NCI-H187 (cell line): ENCODE data around the gene CFAP70.
"Not testable (repeated sequence)": the region's sequence is repeated elsewhere in the genome, so short reads cannot be mapped to it uniquely, and the experiment has no call there.

ENCODE experiments used
- DNase-seq, 2 experiments: peaks; one replicate each; lab custom pipeline; 2025; lab: John Stamatoyannopoulos, UW

CFAP70 gene

GRCh38 chr10:73339436-73339835, 19.2 kb downstream of the CFAP70 start:
- DNase-seq: no peak

DNA sequence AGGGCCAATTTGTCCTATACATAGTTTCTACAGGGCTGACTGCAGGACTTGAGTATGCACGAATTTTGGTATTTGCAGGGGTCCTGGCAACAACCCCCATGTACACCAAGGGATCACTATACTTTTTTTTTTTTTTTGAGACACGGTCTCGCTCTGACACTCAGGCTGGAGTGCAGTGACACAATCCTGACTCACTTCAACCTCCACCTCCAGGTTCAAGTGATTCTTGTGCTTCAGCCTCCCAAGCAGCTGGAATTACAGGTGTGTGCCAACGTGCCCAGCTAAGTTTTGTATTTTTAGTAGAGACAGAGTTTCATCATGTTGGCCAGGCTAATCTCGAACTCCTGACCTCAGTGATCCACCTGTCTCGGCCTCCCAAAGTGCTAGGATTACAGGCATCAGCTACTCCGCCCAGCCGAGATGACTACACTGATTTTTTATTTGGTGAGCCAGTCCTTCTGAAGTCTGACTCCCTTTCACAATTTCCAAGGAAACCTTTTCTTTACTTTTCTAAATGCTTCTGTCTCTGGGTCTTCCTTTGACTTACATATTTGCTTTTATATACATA, 19.8 kb downstream of the CFAP70 start:
- no peak for DNase-seq

DNA sequence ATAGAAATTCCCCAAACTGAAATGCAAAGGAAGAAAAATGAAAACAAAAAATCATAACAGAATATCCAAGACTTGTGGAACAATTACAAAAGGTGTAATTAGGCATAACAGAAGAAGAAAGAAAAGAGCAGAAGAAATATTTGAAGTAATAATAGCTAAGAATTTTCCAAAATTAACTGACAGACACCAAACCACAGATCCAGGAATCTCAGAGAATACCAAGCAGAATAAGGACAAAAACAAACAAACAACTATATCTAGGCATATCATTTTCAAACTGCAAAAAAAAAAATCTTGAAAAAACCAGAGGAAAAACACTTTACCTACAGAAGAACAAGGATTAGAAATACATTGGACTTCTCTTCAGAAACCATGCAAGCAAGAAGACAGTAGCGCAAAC, 25.5 kb downstream of the CFAP70 start:
- no peak for DNase-seq

DNA sequence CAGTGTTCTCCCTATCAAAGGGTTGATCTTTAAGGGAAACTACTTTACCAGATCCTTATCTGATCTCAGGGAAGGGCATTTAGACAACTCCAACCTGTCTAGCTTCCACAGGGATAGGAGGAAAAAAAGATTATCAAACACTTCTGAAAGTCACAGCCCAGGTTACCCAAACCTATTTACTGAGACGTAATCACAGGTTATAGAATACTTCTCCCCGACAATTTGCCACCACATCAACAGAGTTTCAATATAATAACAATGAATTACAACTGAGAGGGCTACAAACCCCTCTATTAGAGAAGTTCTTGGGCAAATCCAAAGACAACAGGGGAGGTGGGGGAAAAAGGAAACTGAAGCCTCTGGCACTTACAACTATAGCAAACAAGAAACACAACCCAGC, 26.3 kb downstream of the CFAP70 start:
- no peak for DNase-seq

GRCh38 chr10:73328523-73328922, 30.1 kb downstream of the CFAP70 start:
- not testable (repeated sequence) for DNase-seq

- not testable (repeated sequence) for DNase-seq
Observed at GRCh38 chr10:73325290-73325689, 33.4 kb downstream of the CFAP70 start.

GRCh38 chr10:73323582-73323981, 35.1 kb downstream of the CFAP70 start:
- not testable (repeated sequence) for DNase-seq

DNA sequence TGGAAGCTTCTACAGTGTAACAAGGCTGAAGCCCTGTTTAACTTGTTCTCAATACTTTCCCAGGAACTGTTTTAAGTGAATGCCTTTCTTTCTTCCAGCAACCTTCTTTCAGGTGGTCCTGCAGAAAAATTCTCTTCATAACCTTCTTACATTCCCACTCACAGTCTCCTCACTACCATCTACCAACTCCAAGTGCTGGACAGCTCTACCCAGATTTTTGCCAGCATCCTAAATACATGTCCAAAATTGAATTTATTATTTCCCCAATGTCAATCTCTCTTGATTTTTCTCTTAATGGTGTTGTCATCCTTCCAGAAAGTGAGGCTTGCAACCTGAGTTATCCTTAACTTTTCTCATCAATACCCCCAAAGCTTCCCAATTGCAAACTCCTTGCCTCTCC, 48.2 kb downstream of the CFAP70 start:
- no peak for DNase-seq

DNA sequence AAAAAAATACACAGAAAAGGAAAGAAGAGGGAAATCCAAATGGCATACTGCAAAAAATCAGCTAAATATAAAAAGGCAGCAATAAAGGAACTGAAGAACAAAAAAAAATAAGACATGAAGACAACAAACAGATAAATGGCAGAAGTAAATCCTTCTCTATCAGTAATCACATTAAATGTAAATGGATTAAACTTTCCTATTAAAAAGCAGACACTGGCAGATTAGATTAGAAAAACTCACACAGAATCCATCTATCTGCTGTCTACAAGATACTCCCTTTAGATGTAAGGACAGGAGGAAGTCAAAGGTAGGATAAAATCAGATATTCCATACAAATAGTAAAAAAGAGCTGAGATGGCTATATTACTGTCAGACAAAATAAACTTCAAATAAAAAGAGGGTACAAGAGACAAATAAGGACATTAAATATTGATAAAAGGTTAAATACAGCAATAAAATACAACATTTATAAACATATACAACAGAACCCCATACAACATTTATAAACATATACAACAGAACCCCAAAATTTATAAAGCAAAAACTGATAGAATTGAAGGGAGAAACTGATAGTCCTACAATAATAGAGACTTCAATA, 51.4 kb downstream of the CFAP70 start:
- DNase-seq: no peak

GRCh38 chr10:73306171-73306708, 52.4 kb downstream of the CFAP70 start:
- DNase-seq: no peak

GRCh38 chr10:73296946-73297345, 61.7 kb downstream of the CFAP70 start:
- no peak for DNase-seq

GRCh38 chr10:73293461-73293860, 65.2 kb downstream of the CFAP70 start:
- no peak for DNase-seq

- no peak for DNase-seq
Observed at GRCh38 chr10:73289958-73290357, 68.7 kb downstream of the CFAP70 start.

- no peak for DNase-seq
Observed at GRCh38 chr10:73287441-73287840, 71.2 kb downstream of the CFAP70 start.

- DNase-seq: no peak
Observed at GRCh38 chr10:73281097-73281496, 77.6 kb downstream of the CFAP70 start.

- DNase-seq: no peak
Observed at GRCh38 chr10:73264423-73264822, 94.2 kb downstream of the CFAP70 start.

- no peak for DNase-seq
Observed at GRCh38 chr10:73263693-73264347, 94.8 kb downstream of the CFAP70 start.

DNA sequence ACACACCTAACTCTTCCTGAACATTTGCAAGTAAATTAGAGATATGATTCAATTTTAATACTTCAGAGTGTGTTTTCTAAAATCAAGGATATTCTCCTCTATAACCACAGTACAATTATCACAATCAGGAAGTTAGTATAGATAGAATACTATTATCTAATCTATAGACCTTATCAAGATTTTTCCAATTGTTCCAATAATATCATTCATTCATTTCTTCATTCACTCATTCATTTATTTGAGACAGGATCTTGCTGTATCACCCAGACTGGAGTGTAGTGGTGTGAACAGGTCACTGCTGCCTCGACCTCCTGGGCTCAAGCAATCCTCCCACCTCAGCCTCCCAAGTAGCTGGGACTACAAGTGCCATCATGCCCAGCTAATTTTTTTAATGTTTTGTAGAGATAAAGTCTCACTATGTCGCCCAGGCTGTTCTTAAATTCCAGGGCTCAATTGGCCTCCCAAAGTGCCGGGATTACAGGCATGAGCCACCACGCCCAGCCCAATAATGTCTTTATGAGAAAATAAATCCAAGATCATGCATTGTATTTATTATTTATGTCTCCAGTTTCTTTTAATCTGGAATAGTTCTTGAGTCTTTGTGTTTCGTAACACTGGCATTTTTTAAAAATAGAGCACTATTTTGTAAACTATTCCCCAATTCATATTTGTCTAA, 95.6 kb downstream of the CFAP70 start:
- DNase-seq: no peak

- no peak for DNase-seq
Observed at GRCh38 chr10:73262105-73262730, 96.4 kb downstream of the CFAP70 start.

- no peak for DNase-seq
Observed at GRCh38 chr10:73261362-73261995, 97.2 kb downstream of the CFAP70 start.

DNA sequence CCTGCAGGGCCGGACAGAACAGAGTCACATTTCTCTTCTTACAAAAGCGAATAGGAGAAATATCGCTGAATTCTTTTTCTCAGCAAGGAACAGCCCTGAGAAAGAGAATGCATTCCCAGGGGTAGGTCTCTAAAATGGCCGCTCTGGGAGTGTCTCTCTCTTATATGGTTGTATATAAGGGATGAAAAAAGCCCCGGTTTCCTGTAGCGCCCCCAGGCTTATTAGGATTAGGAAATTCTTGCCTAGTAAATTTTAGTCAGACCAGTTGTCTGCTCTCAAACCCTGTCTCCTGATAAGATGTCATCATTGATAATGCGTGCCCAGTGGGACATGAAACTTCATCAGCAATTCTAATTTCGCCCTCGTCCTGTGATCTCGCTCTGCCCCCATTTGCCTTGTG, 100.1 kb downstream of the CFAP70 start:
- DNase-seq: not testable (repeated sequence)

GRCh38 chr10:73253225-73253555, 105.5 kb downstream of the CFAP70 start:
- no peak for DNase-seq
